ENCODE measurements around the gene C19orf47. TPM values are rescaled to one million over a fixed set of nuclear protein-coding genes. Genes with fewer than 3 reads are reported as not detected.

Gene C19orf47
- total RNA-seq, 4 donors from 2014 or later: 4.7 to 27.0 (median 12.8) TPM

GRCh38 chr19:40389404-40390083, 41.3 kb upstream of the C19orf47 start:
- 90 to 95% methylated on average over 33 of the region's 33 CpGs for WGBS, 2 donors

GRCh38 chr19:40388481-40388880, 40.3 kb upstream of the C19orf47 start:
- no peak for DNase-seq (ENCODE audit: low spot score in 2 of 2)
- H3K4me3 ChIP-seq: no peak overlapping the region
- H3K27me3 ChIP-seq: no peaks in the 10 kb centered on the region
- WGBS, 2 donors: 71 to 74% methylated on average over 3 of the region's 3 CpGs
- H3K4me1 ChIP-seq: no peaks in the 10 kb centered on the region
- no peak for TF ChIP-seq POLR2A (IDR thresholded peaks at IDR 0.05)
- TF ChIP-seq EP300 (IDR thresholded peaks at IDR 0.05): no peak
- TF ChIP-seq CTCF (IDR thresholded peaks at IDR 0.05): no peak
- H3K36me3 ChIP-seq: no peaks in the 10 kb centered on the region
- no peaks in the 10 kb centered on the region for H3K9me3 ChIP-seq
- no peak overlapping the region for H3K27ac ChIP-seq

More at GRCh38 chr19:40389404-40390083, 41.3 kb upstream of the C19orf47 start:
- H3K27me3 ChIP-seq: no peaks in the 10 kb centered on the region
- no peak overlapping the region for H3K4me3 ChIP-seq
- no peaks in the 10 kb centered on the region for H3K9me3 ChIP-seq
- DNase-seq (ENCODE audit: low spot score in 2 of 2): no peak
- TF ChIP-seq CTCF (IDR thresholded peaks at IDR 0.05) (no peak), POLR2A (IDR thresholded peaks at IDR 0.05) (no peak), EP300 (IDR thresholded peaks at IDR 0.05) (no peak)
- H3K36me3 ChIP-seq: no peaks in the 10 kb centered on the region
- no peaks in the 10 kb centered on the region for H3K4me1 ChIP-seq
- H3K27ac ChIP-seq: no peak overlapping the region

- Histone ChIP-seq H3K4me1 (peaks cover 0 to 4% (median 0%) of the 10 kb centered on the region in 4 donors), H3K9me3 (no peaks in the 10 kb centered on the region), H3K4me3 (no peak overlapping the region), H3K27me3 (no peaks in the 10 kb centered on the region), H3K36me3 (no peaks in the 10 kb centered on the region), H3K27ac (no peak overlapping the region)
- 91 to 94% methylated on average over 10 of the region's 10 CpGs for WGBS, 2 donors
- TF ChIP-seq POLR2A (IDR thresholded peaks at IDR 0.05) (no peak), CTCF (IDR thresholded peaks at IDR 0.05) (no peak), EP300 (IDR thresholded peaks at IDR 0.05) (no peak)
- DNase-seq (ENCODE audit: low spot score in 2 of 2): no peak
Observed at GRCh38 chr19:40387155-40387554, 39.0 kb upstream of the C19orf47 start.

- Histone ChIP-seq H3K9me3 (no peaks in the 10 kb centered on the region), H3K27me3 (no peaks in the 10 kb centered on the region), H3K36me3 (peaks cover 0 to 27% (median 0%) of the 10 kb centered on the region in 3 donors), H3K27ac (peak overlapping the region in 1 of 4 donors; percentile 20), H3K4me1 (peaks cover 0 to 4% (median 0%) of the 10 kb centered on the region in 4 donors), H3K4me3 (no peak overlapping the region)
- 86 to 88% methylated on average over 25 to 28 of the region's 28 CpGs for WGBS, 2 donors
- TF ChIP-seq EP300 (IDR thresholded peaks at IDR 0.05) (no peak), CTCF (IDR thresholded peaks at IDR 0.05) (no peak), POLR2A (IDR thresholded peaks at IDR 0.05) (no peak)
- no peak for DNase-seq (ENCODE audit: low spot score in 2 of 2)
Observed at GRCh38 chr19:40383668-40384248, 35.6 kb upstream of the C19orf47 start.

GRCh38 chr19:40381321-40381720, 33.1 kb upstream of the C19orf47 start:
- TF ChIP-seq POLR2A (IDR thresholded peaks at IDR 0.05) (no peak), CTCF (IDR thresholded peaks at IDR 0.05) (no peak), EP300 (IDR thresholded peaks at IDR 0.05) (no peak)
- Histone ChIP-seq H3K27ac (no peak overlapping the region), H3K9me3 (no peaks in the 10 kb centered on the region), H3K4me1 (peaks cover 0 to 4% (median 0%) of the 10 kb centered on the region in 4 donors), H3K36me3 (peaks cover 0 to 51% (median 0%) of the 10 kb centered on the region in 3 donors), H3K4me3 (no peak overlapping the region), H3K27me3 (no peaks in the 10 kb centered on the region)
- 90 to 95% methylated on average over 3 of the region's 3 CpGs for WGBS, 2 donors
- no peak for DNase-seq (ENCODE audit: low spot score in 2 of 2)

All from tibial nerve (tissue), 4 donors.